WTC11 (cell line): Measurements from ENCODE around the gene FOXP1.

Source experiments
- ATF1 ChIP-seq: sonication (generic); formaldehyde crosslinking; IDR thresholded peaks from 2 replicates; pipeline ENCODE4 v1.8.1; 2023; ENCODE audit warnings: mild to moderate bottlenecking, moderate library complexity, missing genetic modification reagents
- ATF2 ChIP-seq: sonication (generic); formaldehyde crosslinking; IDR thresholded peaks from 2 replicates; pipeline ENCODE4 v1.8.1; 2022; ENCODE audit warnings: low read depth, missing genetic modification reagents, borderline replicate concordance
- CTCF ChIP-seq: fragments of 200-600 bp; IDR thresholded peaks from 2 replicates; pipeline ENCODE4 v1.8.0; 2022; ENCODE audit warnings: antibody characterized with exemption
- ETV6 ChIP-seq: sonication (generic); formaldehyde crosslinking; IDR thresholded peaks from 2 replicates; pipeline ENCODE4 v1.8.1; 2022; ENCODE audit warnings: mild to moderate bottlenecking, missing genetic modification reagents
- NR3C1 ChIP-seq: sonication (generic); formaldehyde crosslinking; conservative IDR thresholded peaks from 2 replicates; pipeline ENCODE4 v1.8.1; 2023; ENCODE audit warnings: low read depth, mild to moderate bottlenecking, missing genetic modification reagents
- RELA ChIP-seq: sonication (generic); formaldehyde crosslinking; IDR thresholded peaks from 2 replicates; pipeline ENCODE4 v1.8.1; 2022; ENCODE audit warnings: missing genetic modification reagents, mild to moderate bottlenecking, borderline replicate concordance
- RORB ChIP-seq: fragments of 250-450 bp; sonication (Bioruptor Pico); IDR thresholded peaks from 2 replicates; pipeline ENCODE4 v1.9.0; 2021; ENCODE audit warnings: mild to moderate bottlenecking
- ZBTB43 ChIP-seq: sonication (generic); formaldehyde crosslinking; IDR thresholded peaks from 2 replicates; pipeline ENCODE4 v1.8.1; 2023; ENCODE audit warnings: mild to moderate bottlenecking, missing genetic modification reagents

GRCh38 chr3:71121429-71122167, 461.9 kb downstream of the FOXP1 start:
- TF ChIP-seq ATF1 (no peak), ATF2 (CRISPR knock-in tag) (no peak), CTCF (no peak), NR3C1 (CRISPR knock-in tag) (no peak), RELA (CRISPR knock-in tag) (no peak), ZBTB43 (CRISPR knock-in tag) (no peak), RORB (no peak), ETV6 (CRISPR knock-in tag) (no peak)
